Progenitor cell of endocrine pancreas (in vitro differentiated cells): ENCODE measurements around the gene TMBIM1. TPM values are rescaled to one million over a fixed set of nuclear protein-coding genes. Genes with fewer than 3 reads are reported as not detected.

Experiments used
- DNase-seq: peaks from one replicate; pipeline ENCODE4 v3.0.0; 2021; ENCODE audit warnings: low spot score; ENCODE audit not compliant: unreplicated experiment
- H3K27ac Mint-ChIP-seq: 2 replicates; pipeline ENCODE4 v1.8.0; 2021; ENCODE audit warnings: mild to moderate bottlenecking, moderate library complexity, mixed read lengths
- H3K27me3 Mint-ChIP-seq: 2 replicates; pipeline ENCODE4 v1.8.0; 2021; ENCODE audit warnings: mixed read lengths
- H3K36me3 Mint-ChIP-seq: 2 replicates; pipeline ENCODE4 v1.8.0; 2022; ENCODE audit warnings: mixed read lengths; ENCODE audit not compliant: insufficient read depth
- H3K4me1 Mint-ChIP-seq: 2 replicates; pipeline ENCODE4 v1.8.0; 2021; ENCODE audit warnings: low read depth, mixed read lengths
- H3K4me3 Mint-ChIP-seq: 2 replicates; pipeline ENCODE4 v1.8.0; 2021; ENCODE audit warnings: low read depth, mild to moderate bottlenecking, moderate library complexity, mixed read lengths
- H3K9me3 Mint-ChIP-seq: 2 replicates; pipeline ENCODE4 v1.8.0; 2021; ENCODE audit warnings: low read depth, mixed read lengths
- CTCF ChIP-seq: fragments of 200-600 bp; sonication (generic); IDR thresholded peaks from one replicate; pipeline ENCODE4 v1.5.0; 2021; ENCODE audit warnings: antibody characterized with exemption, mild to moderate bottlenecking; ENCODE audit not compliant: unreplicated experiment
- total RNA-seq: library from RNA; stranded (reverse); gene quantifications from 2 replicates; pipeline ENCODE4 v1.2.1, GENCODE V29; 2021

The TMBIM1 gene
- total RNA-seq, 1 donor from 2014 or later: 131 TPM

GRCh38 chr2:218310853-218311540 lies 18.7 kb upstream of the TMBIM1 start:
- Mint-ChIP-seq H3K27me3 (no peaks in the 10 kb centered on the region), H3K36me3 (no peaks in the 10 kb centered on the region), H3K4me3 (peak overlapping the region; percentile 57), H3K27ac (peak overlapping the region; percentile 96), H3K9me3 (no peaks in the 10 kb centered on the region), H3K4me1 (peaks cover 41% of the 10 kb centered on the region)
- no peak for DNase-seq
- TF ChIP-seq CTCF: no peak

GRCh38 chr2:218307415-218308090 lies 15.2 kb upstream of the TMBIM1 start:
- no peaks in the 10 kb centered on the region for H3K36me3 Mint-ChIP-seq
- H3K9me3 Mint-ChIP-seq: no peaks in the 10 kb centered on the region
- peak overlapping the region; percentile 22 for H3K4me3 Mint-ChIP-seq
- peak overlapping the region; percentile 70 for H3K27ac Mint-ChIP-seq
- no peak for DNase-seq
- peaks cover 39% of the 10 kb centered on the region for H3K4me1 Mint-ChIP-seq
- TF ChIP-seq CTCF: no peak
- no peaks in the 10 kb centered on the region for H3K27me3 Mint-ChIP-seq

- no peak for DNase-seq
- Mint-ChIP-seq H3K27ac (peak overlapping the region; percentile 49), H3K4me1 (peaks cover 30% of the 10 kb centered on the region), H3K36me3 (no peaks in the 10 kb centered on the region), H3K9me3 (no peaks in the 10 kb centered on the region), H3K4me3 (no peak overlapping the region), H3K27me3 (no peaks in the 10 kb centered on the region)
- no peak for TF ChIP-seq CTCF
These were observed 14.0 kb upstream of the TMBIM1 start for GRCh38 chr2:218306184-218306920.

GRCh38 chr2:218305383-218305782 lies 13.1 kb upstream of the TMBIM1 start:
- Mint-ChIP-seq H3K4me3 (no peak overlapping the region), H3K4me1 (peaks cover 25% of the 10 kb centered on the region), H3K9me3 (no peaks in the 10 kb centered on the region), H3K36me3 (no peaks in the 10 kb centered on the region), H3K27ac (no peak overlapping the region), H3K27me3 (no peaks in the 10 kb centered on the region)
- no peak for TF ChIP-seq CTCF
- DNase-seq: no peak

GRCh38 chr2:218301176-218301819 lies 9.0 kb upstream of the TMBIM1 start:
- peak; percentile 87 for DNase-seq
- Mint-ChIP-seq H3K9me3 (no peaks in the 10 kb centered on the region), H3K27me3 (no peaks in the 10 kb centered on the region), H3K4me1 (peaks cover 28% of the 10 kb centered on the region), H3K27ac (peak overlapping the region; percentile 82), H3K4me3 (no peak overlapping the region), H3K36me3 (no peaks in the 10 kb centered on the region)
- peak; percentile 95 for TF ChIP-seq CTCF
